ENCODE measurements around the gene TRIP13.
"Not testable (repeated sequence)": the region's sequence is repeated elsewhere in the genome, so short reads cannot be mapped to it uniquely, and the experiment has no call there.

TRIP13 gene

DNA sequence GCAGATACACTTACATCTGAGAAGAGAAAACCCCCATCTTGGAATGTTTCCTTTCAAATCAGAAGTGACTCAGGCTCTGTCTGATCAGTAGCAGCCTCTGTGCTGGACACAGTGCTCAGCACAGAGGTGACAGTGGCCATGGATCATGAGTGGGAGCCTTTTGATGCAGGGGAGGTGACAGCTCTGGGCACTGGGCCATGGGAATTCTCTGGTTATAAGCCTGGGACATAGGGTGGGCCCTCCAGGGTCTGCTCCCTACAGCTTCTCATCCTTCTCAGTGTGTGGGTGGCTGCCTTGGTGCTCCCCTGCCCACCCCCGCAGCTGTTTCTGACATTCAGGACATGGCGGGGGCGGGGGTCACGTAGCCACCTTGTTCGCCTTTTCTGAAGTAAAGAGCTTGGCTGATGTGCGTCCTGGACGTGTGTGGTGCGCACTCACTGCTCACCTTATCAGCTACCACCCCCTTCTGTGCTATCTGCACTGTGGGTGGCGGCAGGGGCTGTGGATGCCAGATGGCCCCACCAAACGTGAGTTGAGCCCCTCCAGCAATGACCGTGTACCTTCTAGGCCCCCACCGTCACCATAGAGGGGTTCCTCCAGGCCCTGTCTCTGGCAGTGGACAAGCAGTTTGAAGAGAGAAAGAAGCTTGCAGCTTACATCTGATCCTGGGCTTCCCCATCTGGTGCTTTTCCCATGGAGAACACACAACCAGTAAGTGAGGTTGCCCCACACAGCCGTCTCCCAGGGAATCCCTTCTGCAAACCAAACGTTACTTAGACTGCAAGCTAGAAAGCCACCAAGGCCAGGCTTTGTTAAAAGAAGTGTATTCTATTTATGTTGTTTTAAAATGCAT lies 24.0 kb downstream of the TRIP13 start:
- DNase-seq, result no peak

- not testable (repeated sequence) for DNase-seq
These were observed 26.0 kb downstream of the TRIP13 start for GRCh38 chr5:918717-919116.

- DNase-seq, result no peak
These were observed 26.8 kb downstream of the TRIP13 start for GRCh38 chr5:919356-920000.

- no peak for DNase-seq
These were observed 27.6 kb downstream of the TRIP13 start for GRCh38 chr5:920321-920720.

- no peak for DNase-seq
These were observed 29.1 kb downstream of the TRIP13 start for GRCh38 chr5:921456-922435.

- no peak for DNase-seq
These were observed 30.0 kb downstream of the TRIP13 start for GRCh38 chr5:922436-923280.

- peak in 38 of 56 donors; percentile 8 to 76 (median 34) for DNase-seq
These were observed 30.7 kb downstream of the TRIP13 start for GRCh38 chr5:923281-923873.

- DNase-seq, result peak in 6 of 56 donors; percentile 8 to 31 (median 16)
These were observed 33.9 kb downstream of the TRIP13 start for GRCh38 chr5:926417-927171.

GRCh38 chr5:927172-928015 lies 34.7 kb downstream of the TRIP13 start:
- no peak for DNase-seq

- not testable (repeated sequence) for DNase-seq
These were observed 36.5 kb downstream of the TRIP13 start for GRCh38 chr5:929182-929581.

- no peak for DNase-seq
These were observed 36.9 kb downstream of the TRIP13 start for GRCh38 chr5:929596-929995.

DNA sequence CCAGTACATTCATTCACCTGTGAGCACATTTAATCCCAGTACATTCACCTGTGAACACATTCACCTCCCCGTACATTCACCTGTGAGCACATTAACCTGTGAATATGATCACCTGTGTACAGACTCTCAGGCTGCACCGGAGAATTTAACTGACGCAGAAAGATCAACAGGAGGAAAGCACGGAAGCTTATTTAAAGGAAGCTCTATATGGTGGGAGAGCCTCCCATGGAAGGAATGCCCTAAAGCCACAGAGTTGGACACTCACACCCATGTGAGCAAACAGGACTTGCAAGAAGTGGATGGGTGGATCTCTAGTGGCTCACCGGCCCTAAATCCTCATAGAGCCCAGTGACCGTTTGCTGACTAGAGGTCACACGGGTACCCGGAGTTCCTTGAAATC lies 38.2 kb downstream of the TRIP13 start:
- DNase-seq, result no peak

DNA sequence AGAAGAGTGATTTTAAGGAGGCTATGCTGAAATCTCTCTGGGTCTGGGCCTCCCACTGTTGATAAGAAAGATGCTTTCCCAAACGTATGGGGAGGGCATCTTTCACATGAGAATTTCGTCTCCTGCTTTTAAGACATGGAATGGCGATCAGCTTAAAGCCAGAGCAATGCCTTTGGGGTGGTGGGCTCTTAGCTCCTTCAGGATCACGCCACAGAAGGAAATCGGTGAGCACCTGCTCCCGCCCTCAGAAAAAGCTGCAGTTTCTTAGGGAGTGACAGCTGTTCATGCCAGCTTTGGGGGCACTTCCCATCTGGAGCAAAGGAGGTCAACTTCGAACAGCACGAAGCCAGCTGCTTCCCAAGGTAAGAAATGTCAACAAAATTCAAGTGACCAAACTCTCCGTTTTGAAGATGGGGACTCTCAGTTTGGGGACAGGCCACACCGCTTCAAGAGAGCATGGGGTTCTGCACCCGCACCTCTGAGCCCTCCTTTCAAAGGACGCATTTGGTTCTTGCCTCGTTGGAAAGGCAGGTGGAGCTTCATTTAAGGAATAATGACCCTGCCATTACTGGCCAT lies 39.0 kb downstream of the TRIP13 start:
- no peak for DNase-seq

- DNase-seq, result no peak
These were observed 39.5 kb downstream of the TRIP13 start for GRCh38 chr5:932151-932627.

DNA sequence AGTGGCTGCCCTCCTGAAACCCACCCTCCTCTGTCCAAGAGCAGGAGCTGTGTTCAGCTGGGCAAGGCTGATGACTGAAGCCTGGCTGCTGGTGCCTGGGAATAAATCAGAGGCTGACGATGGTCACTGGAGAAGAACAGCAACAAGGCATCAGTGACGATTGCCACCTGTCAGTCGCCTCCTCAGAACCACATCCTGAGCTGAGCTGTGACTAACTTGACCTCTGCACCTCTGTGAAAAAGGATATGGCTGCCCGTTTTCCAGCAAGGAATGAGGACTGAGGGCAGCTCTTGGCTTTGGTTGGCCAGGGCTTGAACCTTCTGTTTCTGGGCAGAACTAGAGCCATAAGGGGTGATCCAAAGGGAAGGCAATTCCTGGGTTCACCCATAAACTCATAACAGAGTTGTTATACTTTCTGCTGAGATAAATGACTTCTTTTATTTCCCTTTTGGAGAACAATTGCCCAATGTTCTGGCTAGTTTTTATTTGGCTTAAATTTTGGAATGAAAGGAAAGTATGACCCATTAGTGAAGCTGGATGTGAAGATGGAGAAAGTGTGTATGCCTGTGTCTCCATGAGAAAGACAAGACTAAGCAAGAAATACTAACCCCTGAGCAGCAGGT lies 40.1 kb downstream of the TRIP13 start:
- no peak for DNase-seq

- no peak for DNase-seq
These were observed 40.7 kb downstream of the TRIP13 start for GRCh38 chr5:933251-933861.

DNA sequence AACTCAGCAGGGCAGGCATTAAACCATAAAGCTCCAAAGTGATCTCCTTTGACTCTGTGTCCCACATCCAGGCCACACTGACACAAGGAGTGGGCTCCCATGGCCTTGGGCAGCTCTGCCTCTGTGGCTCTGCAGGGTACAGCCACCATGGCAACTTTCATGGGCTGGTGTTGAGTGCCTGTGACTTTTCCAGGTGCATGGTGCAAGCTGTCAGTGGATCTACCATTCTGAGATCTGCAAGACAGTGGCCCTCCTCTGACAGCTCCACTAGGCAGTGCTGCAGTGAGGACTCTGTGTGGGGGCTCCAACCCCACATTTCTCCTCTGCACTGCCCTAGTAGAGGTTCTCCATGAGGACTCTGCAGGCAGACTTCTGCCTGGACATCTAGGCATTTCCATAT lies 41.3 kb downstream of the TRIP13 start:
- not testable (repeated sequence) for DNase-seq

All from nucleus accumbens (tissue), 56 donors.